Gastrocnemius medialis (tissue), 4 donors: ENCODE results near the gene ADGRB3.

Experiments used
- CTCF ChIP-seq, 5 experiments: fragments of 450-650 bp in 3 of 5; fragments of 200-600 bp in 2 of 5; sonication (generic) in 2 of 5; IDR thresholded peaks in 4 of 5; conservative IDR thresholded peaks in 1 of 5; 1 replicate in 4 of 5; 2 replicates in 1 of 5; pipeline ENCODE4 v1.5.1; 2016 to 2019; ENCODE audit warnings: antibody characterized with exemption in 5 of 5, mild to moderate bottlenecking in 3 of 5, moderate library complexity in 3 of 5
- POLR2A ChIP-seq, 2 donors: fragments of 450-650 bp; IDR thresholded peaks; one replicate each; pipeline ENCODE4 v1.6.1; 2017; ENCODE audit warnings: antibody characterized with exemption in 2 of 2, mild to moderate bottlenecking in 2 of 2, moderate library complexity in 2 of 2

GRCh38 chr6:69284176-69284730 is 649.2 kb downstream of the ADGRB3 start:
- TF ChIP-seq POLR2A (IDR thresholded peaks at IDR 0.05), result no peak
- no peak for TF ChIP-seq CTCF (IDR thresholded peaks at IDR 0.05 in 4 of 5, conservative IDR thresholded peaks at IDR 0.05 in 1 of 5)
